AG08395 (cell line): ENCODE data around the gene RC3H1.
"Not testable (repeated sequence)": the region's sequence is repeated elsewhere in the genome, so short reads cannot be mapped to it uniquely, and the experiment has no call there.

ENCODE experiments used
- DNase-seq: peaks from one replicate; pipeline ENCODE4 v3.0.0; 2012; ENCODE audit warnings: mixed read lengths, low spot score

Gene RC3H1

DNA sequence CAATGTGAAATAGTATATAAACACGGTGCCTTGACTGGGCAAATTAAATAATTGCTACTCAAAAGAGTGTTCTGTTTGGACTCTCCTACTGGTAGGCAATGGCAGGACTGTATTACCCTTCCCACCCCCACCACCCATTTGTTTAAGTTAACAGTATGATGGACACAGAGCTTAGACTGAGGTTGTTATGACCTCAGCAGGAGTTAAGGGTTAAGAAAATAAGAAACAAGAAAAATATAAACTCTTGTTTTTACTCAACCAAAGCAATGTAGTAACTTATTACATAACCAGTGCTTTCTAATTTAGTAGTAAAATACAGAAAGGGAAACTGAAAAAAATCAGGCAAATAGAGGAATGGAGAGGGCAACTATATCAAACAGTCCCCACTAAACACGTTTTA, 85.1 kb downstream of the RC3H1 start:
- DNase-seq: no peak

DNA sequence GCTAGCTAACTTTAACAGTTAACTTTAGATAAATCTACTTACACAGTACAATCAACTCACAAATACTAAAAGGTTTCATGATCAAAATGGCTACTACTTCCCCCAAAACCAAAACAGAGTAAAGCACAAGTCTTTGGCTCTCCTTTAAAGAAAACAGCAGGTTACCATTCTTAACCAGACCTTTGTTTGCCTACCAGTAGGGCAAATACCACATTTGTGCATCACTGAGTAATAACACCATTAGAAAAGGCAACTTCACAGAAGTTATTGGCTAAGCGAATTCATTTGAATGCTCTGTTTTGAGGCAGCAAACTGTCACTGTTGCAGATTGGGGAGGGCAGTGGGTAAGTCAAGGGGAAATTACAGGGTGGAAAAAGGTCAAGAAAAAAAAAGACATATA, 87.7 kb downstream of the RC3H1 start:
- no peak for DNase-seq

DNA sequence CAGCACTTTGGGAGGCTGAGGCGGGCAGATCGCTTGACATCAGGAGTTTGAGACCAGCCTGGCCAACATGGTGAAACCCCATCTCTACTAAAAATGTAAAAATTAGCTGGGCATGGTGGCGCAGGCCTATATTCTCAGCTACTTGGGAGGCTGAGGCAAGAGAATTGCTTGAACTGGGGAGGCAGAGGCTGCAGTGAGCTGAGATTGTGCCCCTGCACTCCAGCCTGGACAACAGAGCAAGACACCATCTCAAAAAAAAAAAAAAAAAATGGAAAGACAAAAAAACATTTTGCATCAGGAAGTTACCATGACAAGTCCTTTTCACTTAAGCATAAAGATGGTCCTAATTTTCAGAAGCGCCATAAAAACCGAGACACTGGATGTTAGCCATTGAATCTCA, 91.6 kb downstream of the RC3H1 start:
- DNase-seq: not testable (repeated sequence)

DNA sequence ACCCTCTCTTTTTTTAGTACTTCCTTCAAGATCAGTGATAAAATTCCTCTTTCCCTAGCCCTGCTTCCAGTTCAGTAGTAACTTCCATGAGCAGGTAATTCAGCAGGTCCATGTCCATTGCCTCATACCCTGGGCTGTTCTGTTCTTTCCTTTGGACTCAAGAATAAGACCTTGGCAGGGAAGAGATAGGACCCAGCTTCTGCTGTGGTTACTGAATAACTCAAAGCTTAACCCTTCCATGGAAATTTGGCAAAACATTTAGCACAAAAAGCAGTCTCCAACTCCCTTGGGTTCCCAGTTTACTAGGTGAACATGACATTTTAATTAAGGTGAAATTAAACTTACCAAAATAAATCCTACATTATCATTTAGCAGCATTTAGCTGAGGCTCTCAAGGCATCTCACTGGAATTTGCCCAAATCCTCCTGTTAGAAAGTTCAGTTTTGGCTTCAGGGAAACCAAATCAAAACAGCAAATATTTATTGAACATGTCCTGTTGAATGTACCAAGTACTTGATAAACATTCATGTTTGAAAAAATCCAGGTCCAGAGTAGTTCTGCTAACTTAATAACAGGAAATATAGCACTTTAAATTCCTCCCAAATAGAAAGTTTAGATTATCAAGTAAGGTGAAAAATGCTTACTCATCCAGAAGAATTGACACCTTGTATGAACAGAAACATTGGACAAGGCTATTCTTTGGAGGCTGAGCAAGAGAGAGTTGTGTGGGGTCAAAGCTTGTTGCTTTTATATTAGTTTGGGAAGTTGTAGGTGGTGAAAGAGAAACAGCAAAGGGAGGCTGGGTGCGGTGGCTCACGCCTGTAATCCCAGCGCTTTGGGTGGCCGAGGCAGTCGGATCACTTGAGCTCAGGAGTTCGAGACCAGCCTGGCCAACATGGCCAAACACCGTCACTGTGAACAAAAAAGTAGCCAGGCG, 96.6 kb downstream of the RC3H1 start:
- no peak for DNase-seq

DNA sequence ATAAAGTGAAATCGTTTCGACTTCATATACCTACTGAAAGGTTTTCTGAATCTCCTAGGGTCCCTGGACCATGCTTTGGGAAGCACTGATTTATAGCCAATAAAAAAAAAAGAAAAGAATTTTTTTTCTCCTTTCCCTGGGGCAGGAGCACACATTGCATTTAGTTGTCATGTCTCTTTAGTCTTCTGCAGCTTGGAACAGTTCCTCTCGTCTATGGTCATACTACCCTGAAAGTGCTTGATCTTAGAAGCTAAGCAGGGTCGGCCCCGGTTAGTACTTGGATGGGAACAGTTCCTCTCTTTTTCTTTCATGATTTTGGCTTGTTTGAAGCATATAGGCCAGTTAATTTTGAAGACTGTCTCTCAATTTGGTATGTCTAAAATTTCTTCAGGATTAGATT, 101.3 kb downstream of the RC3H1 start:
- no peak for DNase-seq

DNA sequence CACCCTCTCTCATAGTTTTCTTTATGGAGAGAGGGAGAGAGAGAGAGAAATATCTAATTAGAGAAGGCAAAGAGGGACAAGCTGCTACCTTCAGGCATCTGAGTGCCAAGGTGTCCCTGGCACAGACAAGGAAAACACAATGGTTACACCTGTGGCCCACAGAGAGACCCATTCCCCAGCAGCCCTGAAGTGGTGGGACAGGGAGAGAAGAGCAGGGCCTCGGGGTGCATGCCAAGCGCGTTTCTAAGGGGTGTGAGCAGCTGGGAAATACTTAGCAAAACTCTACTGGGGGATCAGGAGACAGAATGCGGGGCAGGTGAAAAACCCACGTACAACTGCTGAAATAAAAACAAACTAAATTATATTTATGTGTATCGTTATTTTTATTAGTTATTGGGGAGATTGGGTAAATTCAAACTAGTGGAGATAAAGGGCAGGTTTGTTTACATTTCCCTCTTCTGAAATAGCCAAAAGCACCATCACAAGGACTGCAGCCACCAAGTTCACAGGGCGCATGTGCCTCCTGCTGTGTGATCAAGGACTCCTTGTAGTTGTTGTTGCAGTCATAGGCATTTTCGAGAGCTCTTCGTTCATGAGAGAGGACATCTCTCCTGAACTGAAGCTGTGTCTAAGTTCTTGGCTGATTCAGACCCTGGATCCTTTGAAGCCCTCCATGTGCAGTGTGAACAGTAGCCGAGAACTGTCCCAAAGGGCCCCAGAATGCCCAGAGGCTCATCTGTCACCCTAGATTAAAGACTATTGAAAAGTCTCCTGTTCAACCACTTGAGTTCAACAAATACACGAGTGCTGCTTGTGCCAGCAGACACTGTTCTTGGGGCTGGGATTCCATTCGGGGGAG, 104.3 kb downstream of the RC3H1 start:
- DNase-seq: no peak

DNA sequence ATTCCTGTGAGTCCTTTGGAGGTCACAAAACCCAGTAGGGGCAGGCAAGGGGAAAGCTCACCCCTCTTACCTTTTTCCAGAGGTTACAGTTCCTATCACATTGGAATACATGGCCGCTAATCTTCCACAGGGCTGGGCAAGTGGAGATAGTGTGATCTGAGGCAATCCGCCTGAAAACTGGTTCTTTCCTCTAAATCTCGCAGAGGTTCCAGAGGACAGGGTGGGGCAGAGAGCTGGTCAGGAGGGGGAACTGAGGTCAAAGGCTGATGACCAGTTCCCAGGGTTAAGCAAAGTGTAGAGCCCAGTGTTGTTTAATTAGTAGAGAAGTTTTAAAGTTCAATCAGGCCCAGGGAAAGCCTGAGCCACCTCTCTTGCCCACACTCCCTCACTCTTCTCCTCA, 105.0 kb downstream of the RC3H1 start, which contains the start of gene SERPINC1:
SERPINC1 (minus strand) TSS at position 179 of the 400 bp plus-strand sequence; CDS start at position 111, 68 bp downstream.
- no peak for DNase-seq

DNA sequence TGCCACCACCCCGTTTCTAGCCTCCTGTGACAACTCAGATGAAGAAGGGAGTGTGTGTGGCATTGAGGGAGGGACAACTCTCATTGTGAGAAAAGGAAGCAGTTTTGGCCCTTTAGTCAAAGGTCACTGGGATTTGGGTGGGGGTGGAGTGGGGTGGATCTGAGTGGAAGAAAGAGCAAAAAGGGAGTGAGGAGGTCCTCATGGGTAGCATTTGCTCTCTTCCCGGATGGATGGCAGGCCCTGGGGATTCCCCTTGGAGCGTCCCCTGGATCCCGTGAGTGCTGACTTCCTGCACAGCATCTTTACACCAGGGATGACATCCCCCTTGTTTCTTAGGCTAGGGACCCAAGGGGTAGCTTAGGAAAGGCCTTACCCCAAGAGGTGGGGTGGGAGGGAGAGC, 105.5 kb downstream of the RC3H1 start:
- no peak for DNase-seq

DNA sequence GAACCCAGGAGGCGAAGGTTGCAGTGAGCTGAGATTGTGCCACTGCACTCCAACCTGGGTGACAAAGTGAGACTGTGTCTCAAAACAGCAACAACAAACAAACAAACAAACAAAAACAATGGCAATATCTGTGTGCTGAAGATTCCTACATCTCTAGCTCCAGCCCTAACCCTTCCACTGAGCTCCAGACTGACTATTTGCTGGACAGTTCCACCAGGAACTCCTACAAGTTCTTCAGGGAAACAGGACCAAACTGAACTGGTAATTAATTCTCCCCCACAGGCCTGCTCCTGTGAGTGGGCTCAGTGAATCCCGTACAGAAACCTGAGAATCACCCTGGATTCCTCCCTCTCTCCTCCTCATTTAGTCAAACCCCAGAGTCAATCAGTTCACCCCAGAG, 106.6 kb downstream of the RC3H1 start:
- DNase-seq: no peak

DNA sequence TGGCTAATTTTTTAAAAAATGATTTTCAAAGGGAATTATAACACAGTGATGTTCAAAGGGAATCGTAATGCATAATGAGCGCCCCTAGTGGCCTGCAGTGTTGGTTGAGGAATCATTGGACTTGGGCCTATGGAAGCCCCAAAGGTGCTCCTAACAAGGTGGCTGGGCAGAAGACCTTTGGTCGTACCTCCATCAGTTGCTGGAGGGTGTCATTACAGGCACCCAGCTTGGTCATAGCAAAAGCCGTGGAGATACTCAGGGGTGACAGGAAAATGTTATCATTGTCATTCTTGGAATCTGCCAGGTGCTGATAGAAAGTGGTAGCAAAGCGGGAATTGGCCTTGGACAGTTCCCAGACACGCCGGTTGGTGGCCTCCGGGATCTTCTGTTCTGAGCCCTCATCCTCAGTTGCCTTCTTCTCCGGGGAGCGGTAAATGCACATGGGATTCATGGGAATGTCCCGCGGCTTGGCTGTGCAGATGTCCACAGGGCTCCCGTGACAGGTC, 107.7 kb downstream of the RC3H1 start:
- peak; percentile 24 for DNase-seq

DNA sequence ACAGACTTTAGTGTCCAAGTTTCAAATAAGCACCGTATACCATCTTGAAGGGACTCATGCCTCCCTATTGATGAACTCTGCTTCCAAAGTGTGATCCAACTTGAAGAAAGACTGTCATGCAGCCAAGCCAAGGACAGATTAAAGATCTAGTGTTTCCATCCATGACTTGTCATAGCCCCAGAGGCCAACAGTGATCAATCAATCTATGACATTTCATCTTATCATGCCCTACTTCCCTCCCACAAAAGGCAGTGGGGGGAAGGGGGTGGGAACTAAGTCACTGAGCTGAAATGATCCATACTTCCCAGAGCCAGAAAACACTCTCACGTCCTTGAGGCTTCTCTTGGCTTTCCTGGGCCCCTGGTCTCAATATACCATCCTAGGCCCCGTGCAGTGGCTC, 109.0 kb downstream of the RC3H1 start:
- no peak for DNase-seq

DNA sequence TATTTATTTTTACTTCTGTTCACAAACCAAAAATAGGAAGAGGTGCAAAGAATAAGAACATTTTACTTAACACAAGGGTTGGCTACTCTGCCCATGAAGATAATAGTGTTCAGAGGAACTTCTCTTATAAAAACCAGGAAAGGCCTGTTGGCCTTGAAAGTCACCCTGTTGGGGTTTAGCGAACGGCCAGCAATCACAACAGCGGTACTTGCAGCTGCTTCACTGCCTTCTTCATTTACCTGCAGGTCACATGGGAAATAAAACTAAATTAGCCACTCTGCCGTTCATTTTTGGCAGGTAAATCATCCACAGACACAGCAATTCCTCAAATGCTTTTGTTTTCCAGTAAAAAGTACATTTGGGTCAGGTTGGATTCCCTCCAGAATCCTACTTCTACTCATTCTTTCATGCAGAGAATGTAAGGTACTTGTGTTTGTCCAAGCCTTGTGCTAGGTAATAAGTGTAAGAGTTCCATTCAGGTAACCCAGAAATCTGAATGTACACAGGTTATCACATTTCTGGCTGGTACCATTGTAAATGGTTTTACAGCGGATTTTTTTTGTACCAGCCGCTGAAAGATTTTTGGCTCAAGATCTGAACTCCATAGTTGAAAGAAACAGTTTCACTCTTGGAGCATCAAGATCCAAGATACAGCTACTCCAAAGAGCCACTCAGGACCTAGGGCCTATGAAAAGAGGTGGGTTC, 118.2 kb downstream of the RC3H1 start:
- no peak for DNase-seq

DNA sequence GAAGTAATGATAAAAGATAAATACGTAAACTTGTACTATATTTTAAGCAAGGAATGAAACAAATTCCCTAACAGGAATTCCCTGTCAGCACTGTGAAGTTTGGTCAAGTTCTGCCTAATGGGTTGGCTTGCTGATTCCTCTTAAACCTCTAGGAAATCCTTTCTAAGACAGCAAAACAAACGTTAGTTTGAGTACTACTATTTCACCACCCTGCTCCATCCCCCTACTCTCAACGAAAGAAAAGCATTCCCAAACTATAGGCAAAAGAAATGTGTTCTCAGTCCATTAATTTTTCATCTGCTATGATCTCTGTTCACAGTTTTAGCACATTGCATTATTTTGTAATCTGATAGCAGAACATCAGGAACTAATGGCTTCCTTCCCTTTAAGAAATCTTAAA, 121.2 kb downstream of the RC3H1 start:
- DNase-seq: no peak

DNA sequence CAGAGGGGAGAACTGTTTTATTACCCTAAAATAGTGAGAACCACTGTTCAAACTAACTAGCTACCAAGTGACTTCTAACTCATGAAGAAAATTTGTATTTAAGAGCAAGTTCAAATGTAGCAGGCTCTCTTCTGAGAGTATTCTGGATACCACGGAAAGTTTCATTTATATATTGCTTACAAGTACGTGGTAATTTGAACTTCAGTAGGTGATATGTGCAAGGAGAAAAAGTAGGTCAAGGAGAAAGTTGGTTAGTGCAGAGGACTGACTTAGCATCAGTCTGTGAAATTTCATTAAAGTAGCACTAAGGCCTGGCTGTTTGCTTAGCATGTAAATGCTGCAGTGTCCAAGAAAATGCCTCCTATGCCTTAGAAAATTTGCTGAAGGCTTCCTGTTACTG, 121.7 kb downstream of the RC3H1 start:
- no peak for DNase-seq

DNA sequence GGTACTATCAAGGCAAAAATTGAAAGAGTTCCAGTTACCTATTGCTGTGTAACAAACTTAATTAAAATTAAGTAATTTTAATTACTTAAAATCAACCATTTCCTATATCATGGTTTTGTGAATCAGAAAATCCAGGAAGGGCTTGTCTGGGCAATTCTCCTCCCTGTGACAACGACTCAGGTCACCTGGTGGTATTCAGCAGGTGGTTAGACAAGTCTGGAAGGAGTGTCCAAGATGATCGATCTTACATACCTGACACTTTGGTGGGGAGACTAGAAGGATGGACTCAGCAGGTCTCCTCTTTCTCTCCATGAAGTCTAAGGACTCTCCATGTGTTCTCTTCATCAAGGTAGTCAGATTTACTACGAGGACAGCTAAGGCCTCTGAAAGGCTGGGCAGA, 128.0 kb downstream of the RC3H1 start:
- DNase-seq: no peak

DNA sequence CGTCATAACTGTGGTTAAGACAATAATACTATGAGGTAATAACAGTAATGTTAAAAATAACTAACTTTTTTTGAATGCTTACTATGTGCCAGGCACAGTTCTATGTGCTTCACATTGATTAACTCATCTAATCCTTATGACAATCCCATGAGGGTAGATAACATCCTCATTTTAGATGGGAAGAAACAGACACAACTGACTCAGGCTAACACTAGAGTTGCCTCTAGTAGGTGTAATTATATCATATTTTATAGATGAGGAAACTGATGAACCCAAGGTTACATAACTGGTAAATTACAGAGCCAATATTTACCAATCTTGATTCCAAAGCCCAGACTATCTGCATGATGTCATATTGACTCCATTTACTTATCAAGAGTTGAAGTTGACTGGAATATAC, 128.5 kb downstream of the RC3H1 start:
- no peak for DNase-seq

DNA sequence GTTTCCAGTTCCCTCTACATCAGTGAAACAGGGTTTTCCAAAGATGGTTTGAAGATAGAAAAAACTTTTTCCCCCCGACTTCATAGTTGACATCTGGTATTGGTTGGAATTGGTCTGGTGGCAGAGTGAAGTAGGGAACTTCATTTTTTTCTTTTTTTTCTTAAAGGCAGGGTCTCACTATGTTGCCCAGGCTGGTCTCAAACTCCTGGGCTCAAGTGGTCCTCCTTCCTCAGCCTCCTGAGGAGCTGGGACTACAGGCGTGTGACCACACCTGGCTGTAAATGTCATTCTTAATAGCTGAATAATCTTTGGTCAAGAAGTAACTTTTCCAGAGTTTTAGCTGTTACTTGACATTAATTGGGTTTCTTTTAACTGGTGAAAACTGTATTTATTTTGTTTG, 132.3 kb downstream of the RC3H1 start:
- no peak for DNase-seq

DNA sequence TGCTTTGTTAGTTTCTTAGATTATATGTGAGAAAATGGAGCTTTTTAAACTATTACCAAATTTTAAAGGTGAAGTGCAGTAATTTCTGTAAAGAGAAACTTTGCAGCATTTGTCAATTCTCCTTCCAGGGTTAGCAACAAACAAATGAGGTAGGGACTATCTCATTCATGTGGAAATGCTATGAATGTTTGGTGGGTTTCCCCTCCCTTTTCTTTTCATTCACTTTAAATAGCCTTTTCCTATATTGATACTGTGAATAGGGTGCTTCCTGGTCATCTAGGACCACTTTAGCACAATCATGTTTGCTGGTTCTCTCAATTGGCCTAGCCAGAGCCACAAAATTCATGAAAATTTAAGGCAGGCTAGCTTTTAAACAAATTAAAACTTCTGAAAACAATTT, 133.4 kb downstream of the RC3H1 start:
- no peak for DNase-seq

DNA sequence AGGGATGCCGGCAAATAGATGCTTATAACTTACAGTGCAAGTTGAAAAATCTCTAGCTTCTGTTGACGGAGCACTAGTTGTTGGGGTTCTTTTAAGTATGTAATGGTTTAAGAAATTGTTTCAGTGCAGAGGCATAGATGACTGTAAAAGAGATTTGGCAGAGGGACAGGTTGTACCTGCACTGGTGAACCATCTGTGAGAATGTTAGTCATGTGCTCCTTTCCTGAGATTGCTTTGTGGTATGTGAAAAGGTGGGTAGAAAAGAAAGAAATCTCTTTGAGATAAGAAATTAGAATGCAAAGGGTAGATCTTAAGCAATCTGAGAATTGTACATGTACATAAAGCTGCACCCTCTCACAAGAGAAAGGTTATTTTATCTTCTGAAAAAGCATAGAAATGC, 134.5 kb downstream of the RC3H1 start:
- no peak for DNase-seq

DNA sequence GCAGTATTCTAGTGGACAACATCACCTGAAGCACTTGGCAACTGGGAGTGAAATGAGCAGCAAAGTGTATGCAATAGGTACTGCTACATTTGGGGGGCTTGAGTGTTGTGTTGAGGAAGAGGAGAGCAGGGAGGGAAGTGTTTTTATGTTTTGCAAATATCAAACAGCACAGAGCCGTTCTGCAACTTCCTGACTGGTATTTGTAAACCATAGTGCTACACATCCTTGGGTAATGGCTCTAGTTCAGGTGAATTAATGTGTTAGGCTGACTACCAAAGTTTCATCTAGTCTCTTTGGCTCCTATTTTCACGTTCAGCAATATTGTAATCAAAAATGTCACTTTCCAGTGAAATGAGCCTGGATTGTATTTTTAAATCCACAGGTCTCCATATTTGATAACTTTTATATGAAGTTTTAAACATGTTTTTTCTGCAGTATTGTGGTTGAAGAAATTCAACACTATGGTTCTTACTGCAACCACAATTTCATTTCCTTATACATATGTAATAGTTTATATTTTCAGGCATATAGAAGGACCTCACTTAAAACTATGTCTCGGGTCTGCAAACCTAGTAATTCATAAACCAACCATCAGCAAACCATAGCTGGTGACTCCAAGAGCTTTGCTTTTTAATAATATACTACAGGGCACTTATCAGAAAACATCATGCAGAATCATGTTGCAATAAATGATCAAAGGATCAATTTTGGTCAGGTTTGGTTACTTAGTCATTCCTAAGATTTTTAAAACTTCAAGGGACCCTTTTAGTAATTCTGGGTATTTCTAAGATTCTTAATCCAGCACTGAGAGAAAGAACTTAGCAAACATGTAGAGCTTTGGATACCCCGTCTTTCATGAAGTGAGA, 135.2 kb downstream of the RC3H1 start:
- no peak for DNase-seq

DNA sequence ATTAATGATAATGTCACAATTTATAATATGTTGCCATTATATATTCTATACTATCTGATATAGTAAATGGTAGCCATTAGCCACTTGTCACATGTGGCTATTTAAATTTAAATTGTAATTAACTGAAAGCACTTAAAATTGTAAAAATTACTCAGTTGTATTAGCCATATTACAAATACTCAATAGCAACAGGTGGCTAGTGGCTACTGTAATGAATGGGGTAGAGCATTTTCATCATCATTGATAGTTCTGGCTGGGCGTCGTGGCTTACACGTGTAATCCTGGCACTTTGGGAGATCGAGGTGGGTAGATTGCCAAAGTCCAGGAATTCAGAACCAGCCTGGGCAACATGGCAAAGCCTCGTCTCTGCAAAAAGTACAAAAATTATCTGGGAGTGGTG, 137.5 kb downstream of the RC3H1 start:
- no peak for DNase-seq
